ENCODE data around the gene VAPA. TPM values are rescaled to one million over a fixed set of nuclear protein-coding genes. Genes with fewer than 3 reads are reported as not detected.

VAPA gene, protein sequence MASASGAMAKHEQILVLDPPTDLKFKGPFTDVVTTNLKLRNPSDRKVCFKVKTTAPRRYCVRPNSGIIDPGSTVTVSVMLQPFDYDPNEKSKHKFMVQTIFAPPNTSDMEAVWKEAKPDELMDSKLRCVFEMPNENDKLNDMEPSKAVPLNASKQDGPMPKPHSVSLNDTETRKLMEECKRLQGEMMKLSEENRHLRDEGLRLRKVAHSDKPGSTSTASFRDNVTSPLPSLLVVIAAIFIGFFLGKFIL
- 223 TPM for total RNA-seq

DNA sequence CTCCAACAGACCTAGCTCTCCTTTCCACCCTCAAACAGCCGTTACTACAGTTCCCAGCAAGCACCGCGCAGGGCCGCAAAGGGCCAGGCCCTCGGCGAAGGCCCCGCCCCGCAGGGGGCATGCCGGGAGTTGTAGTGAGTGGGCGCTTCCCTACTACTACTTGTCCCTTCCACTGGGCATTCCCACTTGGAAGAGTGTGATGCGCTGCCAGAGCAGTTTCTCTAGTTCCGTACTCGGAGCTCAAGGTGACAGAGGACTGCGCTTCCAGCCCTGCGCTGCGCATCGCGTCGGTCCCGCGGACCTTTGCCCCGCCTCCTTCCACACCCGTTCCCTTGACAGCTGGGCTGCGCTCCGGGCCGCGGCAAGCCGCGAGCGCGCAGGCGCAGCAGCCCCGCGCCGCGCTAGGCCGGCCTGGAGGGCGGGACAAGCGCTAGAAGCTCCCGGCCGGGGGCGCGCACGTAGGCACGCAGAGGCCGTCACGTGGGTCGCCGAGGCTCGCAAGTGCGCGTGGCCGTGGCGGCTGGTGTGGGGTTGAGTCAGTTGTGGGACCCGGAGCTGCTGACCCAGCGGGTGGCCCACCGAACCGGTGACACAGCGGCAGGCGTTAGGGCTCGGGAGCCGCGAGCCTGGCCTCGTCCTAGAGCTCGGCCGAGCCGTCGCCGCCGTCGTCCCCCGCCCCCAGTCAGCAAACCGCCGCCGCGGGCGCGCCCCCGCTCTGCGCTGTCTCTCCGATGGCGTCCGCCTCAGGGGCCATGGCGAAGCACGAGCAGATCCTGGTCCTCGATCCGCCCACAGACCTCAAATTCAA lies at the start of gene VAPA:
VAPA (plus strand) TSS at position 491 of the 808 bp plus-strand sequence; CDS start at position 732, 241 bp downstream.

GRCh38 chr18:9885170-9886004 lies 28.4 kb upstream of the VAPA start, which contains the start of gene TXNDC2:
Gene TXNDC2 (plus strand): TSS chr18:9885973. CDS start chr18:9886681, 708 bp downstream.

Small RNAs within 50 kb of the gene (small RNA-seq; reads per million reads assigned to genes)
- gene RNA5SP450 (ENCODE audit: low replicate concordance): not detected

Other genes with a start within 250 kb of the VAPA start
- gene RAB31, start 205.7 kb upstream of the VAPA start, total RNA-seq: 24.3 TPM
- gene TXNDC2, start 28.0 kb upstream of the VAPA start, total RNA-seq: not detected